Retinal pigment epithelial cell (primary cell): Measurements from ENCODE around the gene OR13C3.

Source experiments
- DNase-seq: peaks from one replicate; pipeline ENCODE4 v3.0.0-alpha.2; 2010; ENCODE audit warnings: low read depth
- H3K4me3 ChIP-seq: 2 replicates; pipeline ENCODE4 v1.5.1; 2011; ENCODE audit warnings: mild to moderate bottlenecking, low read length, control low read depth, moderate library complexity
- TF ChIP-seq, protein P1 (sequence below): conservative IDR thresholded peaks from 2 replicates; pipeline ENCODE4 v1.5.1; 2011; ENCODE audit warnings: low read depth, low read length, control low read depth, inconsistent platforms

OR13C3 gene

DNA sequence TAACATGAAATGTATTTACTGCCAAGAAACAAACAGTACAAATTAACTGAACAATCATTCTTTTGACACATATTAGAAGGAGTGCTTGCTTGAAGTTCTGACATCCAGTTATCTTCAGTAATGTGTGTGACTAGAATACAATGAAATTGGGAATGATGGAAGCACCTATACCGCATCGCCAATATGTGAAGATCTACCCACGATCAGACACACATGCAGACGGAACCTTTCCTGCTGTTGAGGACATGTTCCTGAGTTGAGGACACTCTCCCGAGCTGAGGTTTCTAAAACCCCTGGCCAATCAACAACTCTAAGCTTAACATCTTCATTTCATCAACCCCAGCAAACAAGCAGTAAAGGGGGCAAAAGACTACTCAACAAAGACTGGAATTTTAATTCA is at the start of gene OR13C3:
OR13C3 (minus strand) TSS at position 101 of the 400 bp plus-strand sequence. CDS start 133 bp downstream, outside the sequence.
- DNase-seq, result no peak
- TF ChIP-seq, protein P1, sequence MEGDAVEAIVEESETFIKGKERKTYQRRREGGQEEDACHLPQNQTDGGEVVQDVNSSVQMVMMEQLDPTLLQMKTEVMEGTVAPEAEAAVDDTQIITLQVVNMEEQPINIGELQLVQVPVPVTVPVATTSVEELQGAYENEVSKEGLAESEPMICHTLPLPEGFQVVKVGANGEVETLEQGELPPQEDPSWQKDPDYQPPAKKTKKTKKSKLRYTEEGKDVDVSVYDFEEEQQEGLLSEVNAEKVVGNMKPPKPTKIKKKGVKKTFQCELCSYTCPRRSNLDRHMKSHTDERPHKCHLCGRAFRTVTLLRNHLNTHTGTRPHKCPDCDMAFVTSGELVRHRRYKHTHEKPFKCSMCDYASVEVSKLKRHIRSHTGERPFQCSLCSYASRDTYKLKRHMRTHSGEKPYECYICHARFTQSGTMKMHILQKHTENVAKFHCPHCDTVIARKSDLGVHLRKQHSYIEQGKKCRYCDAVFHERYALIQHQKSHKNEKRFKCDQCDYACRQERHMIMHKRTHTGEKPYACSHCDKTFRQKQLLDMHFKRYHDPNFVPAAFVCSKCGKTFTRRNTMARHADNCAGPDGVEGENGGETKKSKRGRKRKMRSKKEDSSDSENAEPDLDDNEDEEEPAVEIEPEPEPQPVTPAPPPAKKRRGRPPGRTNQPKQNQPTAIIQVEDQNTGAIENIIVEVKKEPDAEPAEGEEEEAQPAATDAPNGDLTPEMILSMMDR, result no peak
- H3K4me3 ChIP-seq, result no peak within 1 kb of the TSS

DNA sequence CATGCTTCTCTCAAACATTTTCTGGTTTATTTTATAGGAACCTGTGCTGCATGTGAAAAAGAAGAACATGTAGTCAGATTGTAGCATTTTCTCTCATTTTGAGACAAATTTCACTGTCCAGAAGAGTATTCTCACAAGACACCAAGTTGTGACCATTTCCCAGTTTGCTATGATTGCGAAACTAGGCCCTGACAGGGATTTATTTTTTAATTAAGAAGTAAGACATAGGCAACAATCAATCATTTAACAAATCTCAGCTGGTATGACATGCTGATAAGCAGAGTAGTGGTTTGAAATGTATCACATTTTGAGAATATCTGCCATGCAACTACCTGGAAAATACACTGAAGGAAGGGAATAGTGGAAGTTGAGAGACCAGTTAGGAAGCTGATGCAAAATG is 43.9 kb upstream of the OR13C3 start:
- TF ChIP-seq, protein P1, result no peak
- DNase-seq, result no peak
- H3K4me3 ChIP-seq, result no peak overlapping the region

DNA sequence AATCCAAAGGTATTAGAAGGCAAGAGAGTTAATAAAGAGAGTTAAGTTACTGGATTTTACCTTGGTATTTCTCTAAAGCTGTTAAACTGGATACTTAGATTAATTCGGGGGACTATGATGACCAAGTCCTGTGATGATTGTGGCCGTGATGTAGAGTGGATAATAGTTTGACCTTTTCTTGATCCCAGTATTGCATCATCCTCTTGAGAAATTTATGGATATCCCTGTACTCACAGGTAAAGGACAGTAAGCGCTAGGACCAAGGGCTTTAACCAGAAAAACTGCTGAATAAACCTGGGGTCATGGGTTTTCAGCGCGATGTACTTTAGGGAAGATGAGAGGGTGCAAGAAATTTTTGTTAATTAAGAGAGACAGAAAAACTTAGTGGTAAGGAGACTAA is 40.6 kb upstream of the OR13C3 start:
- no peak overlapping the region for H3K4me3 ChIP-seq
- TF ChIP-seq, protein P1, result no peak
- no peak for DNase-seq

DNA sequence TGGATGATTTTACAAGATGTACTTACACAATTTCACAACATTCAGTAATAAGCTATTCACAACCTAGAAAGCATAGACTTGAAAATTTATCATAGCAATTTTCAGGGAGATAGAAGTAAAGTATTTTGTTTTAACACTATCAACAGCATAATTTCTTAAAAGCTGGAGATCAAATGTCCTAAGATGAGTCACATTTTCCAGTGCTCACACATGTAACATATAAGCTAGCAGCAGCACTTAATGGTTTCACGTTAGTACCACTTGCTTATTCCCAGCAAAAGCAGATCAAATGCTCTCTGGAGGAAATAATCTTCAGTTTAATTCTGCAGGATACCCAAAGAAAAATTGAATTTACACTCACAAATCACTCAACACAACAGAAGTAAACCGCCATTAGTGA is 38.8 kb upstream of the OR13C3 start:
- no peak overlapping the region for H3K4me3 ChIP-seq
- TF ChIP-seq, protein P1, result no peak
- DNase-seq, result no peak

DNA sequence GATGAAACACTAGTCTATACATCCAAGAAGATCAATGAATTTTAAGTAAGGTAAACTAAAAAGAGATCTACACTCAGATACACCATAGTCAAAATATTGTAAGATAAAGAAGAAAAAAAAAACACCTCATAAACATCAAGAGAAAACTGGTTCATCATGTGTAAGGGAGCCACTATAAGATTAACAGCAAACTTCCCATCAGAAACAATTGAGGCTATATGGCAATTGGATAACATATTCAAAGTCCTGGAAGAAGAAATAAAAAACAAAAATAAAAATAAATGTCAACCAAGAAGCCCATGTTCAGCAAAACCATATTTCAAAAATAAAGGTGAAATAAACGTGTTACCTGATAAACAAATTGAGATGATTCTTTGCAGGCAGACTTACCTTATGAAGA is 36.0 kb upstream of the OR13C3 start:
- no peak for DNase-seq
- H3K4me3 ChIP-seq, result no peak overlapping the region
- TF ChIP-seq, protein P1, result no peak

DNA sequence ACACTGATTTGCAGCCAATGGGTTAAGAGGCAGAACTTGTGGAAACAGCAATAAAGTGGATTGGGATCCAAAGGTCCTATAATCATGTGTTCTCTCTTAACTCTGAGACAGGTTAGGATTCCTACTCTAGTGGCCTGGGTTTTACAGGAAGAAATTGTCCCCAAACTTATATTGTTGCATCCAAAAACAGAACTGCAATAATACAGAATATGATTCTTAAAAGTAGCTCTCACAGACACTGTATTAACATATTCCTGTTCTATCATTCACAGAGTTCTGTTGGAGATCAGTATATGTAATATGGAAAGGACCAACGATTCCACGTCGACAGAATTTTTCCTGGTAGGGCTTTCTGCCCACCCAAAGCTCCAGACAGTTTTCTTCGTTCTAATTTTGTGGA is 32.2 kb upstream of the OR13C3 start, which contains the start of gene OR13C8:
OR13C8 (plus strand) TSS at position 301 of the 400 bp plus-strand sequence; CDS start at position 301, 0 bp downstream.
- TF ChIP-seq, protein P1, result no peak
- H3K4me3 ChIP-seq, result no peak within 1 kb of the TSS
- no peak for DNase-seq

DNA sequence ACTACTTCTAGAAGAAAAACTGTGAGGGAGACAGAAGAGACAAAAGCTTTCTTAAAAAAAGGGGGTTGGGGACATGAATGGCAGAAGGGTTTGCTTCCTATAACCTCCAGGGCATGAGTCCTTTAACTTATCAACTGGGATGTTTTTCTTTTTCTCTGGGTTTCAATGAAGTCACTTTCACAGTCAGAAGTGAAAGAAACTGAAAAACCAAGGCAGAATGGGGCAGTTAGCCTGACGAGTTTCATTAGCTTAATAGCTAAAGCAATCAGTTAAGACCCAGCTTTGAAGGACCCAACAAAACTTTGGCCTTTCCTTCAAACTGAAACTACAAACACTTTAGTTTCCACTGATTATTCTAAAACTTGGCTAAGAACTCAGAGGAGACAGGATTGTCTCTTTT is 27.7 kb upstream of the OR13C3 start:
- no peak for DNase-seq
- TF ChIP-seq, protein P1, result no peak
- no peak overlapping the region for H3K4me3 ChIP-seq
